ENCODE results near the gene C1orf174. TPM values are rescaled to one million over a fixed set of nuclear protein-coding genes. Genes with fewer than 3 reads are reported as not detected.

Gene C1orf174
- total RNA-seq, 1 experiment from 2014 or later = 21.1 TPM

DNA sequence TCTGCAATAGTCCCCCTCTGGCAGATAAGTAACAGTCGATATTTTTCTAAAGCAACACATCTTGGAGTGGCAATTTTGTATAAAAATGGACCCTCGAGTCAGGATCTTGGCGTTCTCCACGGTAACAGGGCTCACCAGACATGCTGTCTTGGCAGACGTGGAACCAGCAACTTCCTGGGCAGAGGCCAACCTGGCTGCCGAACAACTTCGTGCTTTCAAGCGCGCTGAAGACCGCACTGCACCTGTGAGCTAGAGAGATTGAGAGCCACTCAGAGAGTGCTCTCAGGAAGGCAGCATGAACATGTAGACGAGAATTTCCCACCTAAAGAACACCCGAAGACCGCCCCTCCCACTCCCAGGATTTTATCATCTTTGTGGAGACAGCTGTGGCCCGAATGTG, 7.3 kb downstream of the C1orf174 start:
- no TSS peak for BruUV-seq (replicated peaks)
- Mint-ChIP-seq H3K36me3 (ENCODE audit: insufficient read depth, unreplicated experiment) (peaks cover 14% of the 10 kb centered on the region), H3K4me1 (ENCODE audit: low read depth, unreplicated experiment) (no peaks in the 10 kb centered on the region)

GRCh38 chr1:3891329-3891865, 8.7 kb downstream of the C1orf174 start:
- no peak for TF ChIP-seq CTCF (IDR thresholded peaks at IDR 0.05; ENCODE audit: unreplicated experiment)
- Mint-ChIP-seq H3K27me3 (ENCODE audit: unreplicated experiment) (no peaks in the 10 kb centered on the region), H3K4me1 (ENCODE audit: low read depth, unreplicated experiment) (no peaks in the 10 kb centered on the region), H3K36me3 (ENCODE audit: insufficient read depth, unreplicated experiment) (peaks cover 16% of the 10 kb centered on the region), H3K27ac (ENCODE audit: unreplicated experiment) (no peak overlapping the region), H3K9me3 (ENCODE audit: low read depth, unreplicated experiment) (no peaks in the 10 kb centered on the region), H3K4me3 (ENCODE audit: low read depth, unreplicated experiment) (no peak overlapping the region)
- no TSS peak for BruUV-seq (replicated peaks)
- CTCF ChIA-PET = no interaction called here
- intact Hi-C loops (cut with micrococcal nuclease; ENCODE audit: unreplicated experiment) = no loop called here
- DNase-seq = no peak

More for the DNA sequence above, 7.3 kb downstream of the C1orf174 start:
- Mint-ChIP-seq H3K4me3 (ENCODE audit: low read depth, unreplicated experiment) (no peak overlapping the region), H3K9me3 (ENCODE audit: low read depth, unreplicated experiment) (no peaks in the 10 kb centered on the region), H3K27me3 (ENCODE audit: unreplicated experiment) (no peaks in the 10 kb centered on the region), H3K27ac (ENCODE audit: unreplicated experiment) (no peak overlapping the region)
- DNase-seq = no peak
- intact Hi-C loops (cut with micrococcal nuclease; ENCODE audit: unreplicated experiment) = no loop called here
- no peak for TF ChIP-seq CTCF (IDR thresholded peaks at IDR 0.05; ENCODE audit: unreplicated experiment)
- CTCF ChIA-PET = no interaction called here

DNA sequence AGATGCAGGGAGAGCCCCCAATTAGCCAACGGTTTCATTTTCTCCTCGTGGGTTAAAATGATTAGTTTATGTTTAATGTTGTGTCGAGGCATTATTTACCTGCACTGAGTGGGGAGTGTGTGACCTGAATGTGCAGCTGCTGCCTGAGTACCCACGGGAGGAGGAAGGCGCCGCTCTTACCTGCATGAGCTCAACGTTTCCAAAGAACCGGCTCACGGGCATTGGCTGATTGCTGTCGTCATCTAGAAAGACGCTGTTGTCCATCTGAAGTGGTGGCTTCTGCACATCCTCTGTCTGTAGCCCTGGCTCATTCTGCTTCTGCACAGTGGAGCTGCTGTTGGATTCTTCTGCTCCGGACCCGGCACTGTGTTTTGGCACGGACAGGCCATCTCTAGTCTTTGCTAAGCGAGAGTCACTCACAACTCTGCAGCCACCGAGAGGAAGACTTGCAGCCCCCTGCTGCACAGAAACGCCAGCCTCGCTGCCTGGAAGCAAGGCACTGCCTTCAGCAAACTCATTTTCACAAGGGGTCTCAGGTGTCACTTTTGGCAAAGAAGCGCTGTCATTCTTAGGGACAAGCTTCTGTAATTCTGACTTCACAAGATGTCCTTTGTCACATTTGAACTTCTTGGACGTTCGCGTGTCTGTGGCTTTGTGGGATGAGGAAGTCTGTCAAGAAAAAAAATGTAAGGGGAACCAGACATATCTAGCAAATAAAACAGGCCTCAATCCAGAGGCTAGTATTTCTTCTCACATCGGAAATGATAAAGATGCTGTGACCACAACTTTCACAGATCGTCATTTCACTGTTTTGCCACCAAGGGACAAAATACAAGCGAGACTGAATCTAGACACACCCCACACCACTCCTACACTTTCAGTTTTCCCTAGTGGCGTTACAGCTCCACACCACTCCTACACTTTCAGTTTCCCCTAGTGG, 9.4 kb downstream of the C1orf174 start:
- DNase-seq = no peak
- Mint-ChIP-seq H3K9me3 (ENCODE audit: low read depth, unreplicated experiment) (no peaks in the 10 kb centered on the region), H3K4me3 (ENCODE audit: low read depth, unreplicated experiment) (no peak overlapping the region), H3K36me3 (ENCODE audit: insufficient read depth, unreplicated experiment) (peaks cover 16% of the 10 kb centered on the region), H3K27ac (ENCODE audit: unreplicated experiment) (no peak overlapping the region), H3K27me3 (ENCODE audit: unreplicated experiment) (no peaks in the 10 kb centered on the region), H3K4me1 (ENCODE audit: low read depth, unreplicated experiment) (no peaks in the 10 kb centered on the region)
- BruUV-seq (replicated peaks) = no TSS peak
- CTCF ChIA-PET = no interaction called here
- TF ChIP-seq CTCF (IDR thresholded peaks at IDR 0.05; ENCODE audit: unreplicated experiment) = no peak
- intact Hi-C loops (cut with micrococcal nuclease; ENCODE audit: unreplicated experiment) = no loop called here

DNA sequence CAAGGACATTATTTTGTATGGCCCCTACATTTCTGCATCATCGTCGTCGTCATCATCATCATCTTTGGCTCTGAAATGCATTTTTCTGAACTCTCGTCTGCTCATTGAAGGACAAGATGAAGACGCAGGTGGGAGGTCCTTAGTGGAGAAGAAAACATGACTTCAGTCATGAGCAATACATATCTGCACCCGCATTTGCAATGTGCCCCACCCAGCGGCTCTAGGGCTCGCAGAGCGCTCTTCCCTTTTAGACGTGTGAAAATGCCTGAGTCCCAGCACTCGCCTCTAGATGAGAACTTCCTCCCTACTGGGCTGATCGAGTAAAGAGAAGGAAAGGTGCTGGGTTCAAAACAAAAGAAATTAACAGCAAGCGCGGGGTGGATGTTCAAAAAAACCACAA, 10.1 kb downstream of the C1orf174 start:
- DNase-seq = no peak
- no peak for TF ChIP-seq CTCF (IDR thresholded peaks at IDR 0.05; ENCODE audit: unreplicated experiment)
- Mint-ChIP-seq H3K36me3 (ENCODE audit: insufficient read depth, unreplicated experiment) (peaks cover 16% of the 10 kb centered on the region), H3K4me3 (ENCODE audit: low read depth, unreplicated experiment) (no peak overlapping the region), H3K27ac (ENCODE audit: unreplicated experiment) (no peak overlapping the region), H3K9me3 (ENCODE audit: low read depth, unreplicated experiment) (no peaks in the 10 kb centered on the region), H3K27me3 (ENCODE audit: unreplicated experiment) (no peaks in the 10 kb centered on the region), H3K4me1 (ENCODE audit: low read depth, unreplicated experiment) (no peaks in the 10 kb centered on the region)
- intact Hi-C loops (cut with micrococcal nuclease; ENCODE audit: unreplicated experiment) = no loop called here
- CTCF ChIA-PET = no interaction called here
- BruUV-seq (replicated peaks) = no TSS peak

Data from Calu3 (cell line).